OCI-LY1 (cell line): Measurements from ENCODE around the gene PCNX2.

ENCODE experiments used
- CTCF ChIP-seq: fragments of 200-600 bp; sonication (generic), shearing (Covaris generic); IDR thresholded peaks from 2 replicates; pipeline ENCODE4 v1.5.1; 2017; ENCODE audit warnings: mild to moderate bottlenecking, antibody characterized with exemption, low read length, moderate library complexity, mixed read lengths
- EZH2 ChIP-seq: fragments of 200-600 bp; sonication (generic), shearing (Covaris generic); IDR thresholded peaks from 2 replicates; pipeline ENCODE4 v1.8.0; 2017; ENCODE audit warnings: borderline replicate concordance, mixed run types, mild to moderate bottlenecking, antibody characterized with exemption, low read length, moderate library complexity, mixed read lengths

- TF ChIP-seq CTCF (no peak), EZH2 (no peak)
These were observed 279.6 kb downstream of the PCNX2 start for GRCh38 chr1:233015965-233016364.
